ENCODE measurements around the gene BPIFA3.
A peak's percentile ranks its signal among the peaks of the same experiment; 100 is the strongest.

BPIFA3 gene

DNA sequence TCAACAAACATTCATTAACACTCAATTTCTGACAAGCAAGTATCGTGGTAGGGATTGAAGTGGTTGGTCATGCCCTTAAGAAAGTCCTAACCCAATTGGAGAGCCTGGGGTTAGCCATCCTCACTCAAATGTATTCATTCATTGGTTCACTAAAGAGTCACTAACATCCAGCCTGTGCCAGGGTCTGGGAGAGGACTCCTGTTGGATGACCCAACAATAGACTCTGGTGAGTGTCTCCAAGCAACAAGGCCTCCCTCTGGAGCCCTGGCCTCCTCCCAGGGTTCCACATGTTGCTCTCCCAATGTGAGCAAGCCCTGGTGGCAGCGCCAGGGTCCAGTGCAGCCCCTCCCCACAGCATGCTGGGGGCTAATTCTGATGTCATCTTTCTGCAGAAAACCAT, at the start of gene BPIFA3:
Gene BPIFA3, plus strand, starts transcription at position 301 of the 400 bp plus-strand sequence. CDS start 185 bp downstream, outside the sequence.
- no peak for DNase-seq (ENCODE audit: low spot score)
- in situ Hi-C loops (cut with MboI; ENCODE audit: low pct_unique_long_range_greater_than_20kb, low sequenced_read_pairs, unreplicated experiment): no loop called here
- TF ChIP-seq, protein P1, sequence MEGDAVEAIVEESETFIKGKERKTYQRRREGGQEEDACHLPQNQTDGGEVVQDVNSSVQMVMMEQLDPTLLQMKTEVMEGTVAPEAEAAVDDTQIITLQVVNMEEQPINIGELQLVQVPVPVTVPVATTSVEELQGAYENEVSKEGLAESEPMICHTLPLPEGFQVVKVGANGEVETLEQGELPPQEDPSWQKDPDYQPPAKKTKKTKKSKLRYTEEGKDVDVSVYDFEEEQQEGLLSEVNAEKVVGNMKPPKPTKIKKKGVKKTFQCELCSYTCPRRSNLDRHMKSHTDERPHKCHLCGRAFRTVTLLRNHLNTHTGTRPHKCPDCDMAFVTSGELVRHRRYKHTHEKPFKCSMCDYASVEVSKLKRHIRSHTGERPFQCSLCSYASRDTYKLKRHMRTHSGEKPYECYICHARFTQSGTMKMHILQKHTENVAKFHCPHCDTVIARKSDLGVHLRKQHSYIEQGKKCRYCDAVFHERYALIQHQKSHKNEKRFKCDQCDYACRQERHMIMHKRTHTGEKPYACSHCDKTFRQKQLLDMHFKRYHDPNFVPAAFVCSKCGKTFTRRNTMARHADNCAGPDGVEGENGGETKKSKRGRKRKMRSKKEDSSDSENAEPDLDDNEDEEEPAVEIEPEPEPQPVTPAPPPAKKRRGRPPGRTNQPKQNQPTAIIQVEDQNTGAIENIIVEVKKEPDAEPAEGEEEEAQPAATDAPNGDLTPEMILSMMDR (IDR thresholded peaks at IDR 0.05; ENCODE audit: extremely low read depth, insufficient read depth, missing control alignments): no peak

DNA sequence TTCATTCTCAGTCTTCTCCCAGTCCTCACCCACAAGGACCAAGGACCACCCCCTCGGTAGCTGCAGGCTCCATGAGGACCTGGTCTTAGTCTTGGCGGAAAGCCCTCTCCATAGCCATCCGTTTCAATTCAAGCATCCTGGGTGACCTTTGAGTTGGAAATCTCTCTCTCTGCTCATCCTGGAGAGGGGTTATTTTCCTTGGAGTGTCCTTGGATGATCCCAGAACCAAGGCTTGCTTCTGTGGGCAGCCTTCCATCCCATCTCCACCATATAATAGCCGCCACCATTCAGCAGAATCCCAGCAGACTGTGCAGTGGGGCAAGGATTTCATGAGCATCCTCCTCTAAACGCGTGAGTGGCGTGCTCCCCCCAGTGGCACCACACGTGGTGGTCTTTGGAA, 49.3 kb upstream of the BPIFA3 start, which contains the start of gene BPIFA2:
Gene BPIFA2, plus strand, starts transcription at position 301 of the 400 bp plus-strand sequence. CDS start 987 bp downstream, outside the sequence.
- in situ Hi-C loops (cut with MboI; ENCODE audit: low pct_unique_long_range_greater_than_20kb, low sequenced_read_pairs, unreplicated experiment): no loop called here
- DNase-seq (ENCODE audit: low spot score): no peak
- TF ChIP-seq, protein P1 (IDR thresholded peaks at IDR 0.05; ENCODE audit: extremely low read depth, insufficient read depth, missing control alignments): no peak

DNA sequence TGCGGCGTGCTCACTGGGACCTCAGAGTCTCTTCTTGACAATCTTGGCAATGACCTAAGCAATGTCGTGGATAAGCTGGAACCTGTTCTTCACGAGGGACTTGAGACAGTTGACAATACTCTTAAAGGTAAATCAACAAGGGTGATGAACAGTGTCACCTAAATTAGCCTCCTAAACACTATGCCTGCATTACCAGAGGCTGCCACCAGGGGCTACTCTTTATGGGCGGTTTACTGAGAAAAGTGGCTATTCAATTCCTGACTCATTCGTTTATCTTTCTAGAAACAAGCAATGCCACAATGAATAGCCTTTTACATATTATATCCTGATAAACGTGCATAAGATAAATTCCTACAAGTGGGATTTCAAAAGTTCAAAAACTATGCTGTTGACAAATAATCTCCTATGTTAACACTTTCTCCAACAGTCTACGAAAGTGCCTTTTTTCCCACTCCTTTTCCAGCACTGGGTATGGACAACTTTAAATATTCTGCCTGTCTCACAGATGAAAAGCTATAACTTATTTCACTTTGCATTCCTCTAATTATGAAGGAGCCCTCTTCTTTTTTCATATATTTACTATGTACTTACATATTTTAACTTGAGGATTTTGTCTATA, 47.9 kb upstream of the BPIFA3 start:
- TF ChIP-seq, protein P1 (IDR thresholded peaks at IDR 0.05; ENCODE audit: extremely low read depth, insufficient read depth, missing control alignments): peak; percentile 17
- DNase-seq (ENCODE audit: low spot score): no peak
- in situ Hi-C loops (cut with MboI; ENCODE audit: low pct_unique_long_range_greater_than_20kb, low sequenced_read_pairs, unreplicated experiment): no loop called here

DNA sequence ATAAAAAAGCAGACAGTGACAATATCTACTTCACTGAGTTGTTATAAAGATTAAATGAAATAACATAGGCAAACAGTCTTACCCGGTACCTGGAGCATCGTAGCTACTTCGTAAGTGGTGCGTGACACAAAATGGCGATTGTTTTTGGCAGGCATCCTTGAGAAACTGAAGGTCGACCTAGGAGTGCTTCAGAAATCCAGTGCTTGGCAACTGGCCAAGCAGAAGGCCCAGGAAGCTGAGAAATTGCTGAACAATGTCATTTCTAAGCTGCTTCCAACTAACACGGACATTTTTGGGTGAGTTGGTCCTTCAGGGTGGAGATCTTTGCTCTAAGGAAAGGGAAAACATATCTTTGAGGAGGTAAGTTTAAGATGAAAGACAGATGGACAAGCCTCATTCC, 44.4 kb upstream of the BPIFA3 start:
- in situ Hi-C loops (cut with MboI; ENCODE audit: low pct_unique_long_range_greater_than_20kb, low sequenced_read_pairs, unreplicated experiment): no loop called here
- no peak for DNase-seq (ENCODE audit: low spot score)
- TF ChIP-seq, protein P1 (IDR thresholded peaks at IDR 0.05; ENCODE audit: extremely low read depth, insufficient read depth, missing control alignments): no peak

DNA sequence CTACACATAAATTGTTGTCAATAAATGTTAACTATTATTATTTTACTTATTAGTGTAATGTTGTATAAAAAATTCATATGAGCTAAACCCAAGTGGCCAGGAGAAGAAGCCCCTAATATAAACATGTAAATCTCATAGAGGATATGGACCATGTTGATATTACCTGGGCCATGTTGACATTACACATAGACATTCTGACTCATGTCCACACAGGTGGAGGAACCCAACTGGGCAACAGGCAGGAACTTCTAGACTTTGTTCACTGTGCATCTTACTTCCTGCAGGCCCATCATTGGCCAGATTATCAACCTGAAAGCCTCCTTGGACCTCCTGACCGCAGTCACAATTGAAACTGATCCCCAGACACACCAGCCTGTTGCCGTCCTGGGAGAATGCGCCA, 42.0 kb upstream of the BPIFA3 start:
- no peak for DNase-seq (ENCODE audit: low spot score)
- TF ChIP-seq, protein P1 (IDR thresholded peaks at IDR 0.05; ENCODE audit: extremely low read depth, insufficient read depth, missing control alignments): no peak
- in situ Hi-C loops (cut with MboI; ENCODE audit: low pct_unique_long_range_greater_than_20kb, low sequenced_read_pairs, unreplicated experiment): no loop called here

DNA sequence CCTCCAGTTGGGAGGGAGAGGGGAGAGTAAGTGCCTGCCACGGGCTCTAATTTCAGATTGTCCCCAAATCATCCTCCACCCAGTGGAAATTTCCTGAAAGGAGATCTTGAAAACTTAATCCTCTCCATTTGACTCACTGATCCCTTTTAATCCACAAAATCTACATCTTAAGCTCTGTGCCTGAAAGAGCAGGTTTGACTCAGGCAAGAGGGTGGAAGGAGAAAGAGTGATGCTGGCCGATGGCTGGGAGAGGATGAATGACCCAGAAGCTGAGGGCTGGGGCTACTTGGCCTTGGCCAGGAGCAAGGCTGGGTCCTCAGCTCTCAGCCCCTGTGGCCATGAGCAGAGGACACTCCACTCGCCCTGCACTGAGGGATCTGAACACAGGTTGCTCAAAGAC, 41.1 kb upstream of the BPIFA3 start:
- no peak for DNase-seq (ENCODE audit: low spot score)
- TF ChIP-seq, protein P1 (IDR thresholded peaks at IDR 0.05; ENCODE audit: extremely low read depth, insufficient read depth, missing control alignments): no peak
- in situ Hi-C loops (cut with MboI; ENCODE audit: low pct_unique_long_range_greater_than_20kb, low sequenced_read_pairs, unreplicated experiment): no loop called here
